GM19193 (cell line): ENCODE data around the gene NF1.

Source experiments
- POLR2A ChIP-seq: IDR thresholded peaks from 4 replicates; pipeline ENCODE4 v1.6.1; 2011; ENCODE audit not compliant: insufficient read depth, insufficient read length; ENCODE audit errors: extremely low read depth

NF1 gene

GRCh38 chr17:31355935-31356334 lies 261.2 kb downstream of the NF1 start:
- TF ChIP-seq POLR2A = no peak

DNA sequence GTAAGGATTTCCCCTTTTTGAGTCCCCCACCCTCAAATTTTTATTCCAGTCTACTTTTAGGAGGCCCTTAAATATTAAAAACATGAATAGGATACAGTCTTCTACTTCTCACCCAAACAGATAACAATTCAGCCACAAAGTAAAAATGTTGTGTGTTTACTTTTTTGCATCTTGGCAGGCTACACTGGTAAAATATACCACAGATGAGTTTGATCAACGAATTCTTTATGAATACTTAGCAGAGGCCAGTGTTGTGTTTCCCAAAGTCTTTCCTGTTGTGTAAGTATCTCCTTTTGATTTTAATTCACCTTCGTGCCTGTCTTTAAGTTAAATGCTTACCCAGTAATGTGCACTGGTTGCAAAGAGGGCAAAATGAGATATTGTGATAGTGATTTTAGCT lies 262.3 kb downstream of the NF1 start:
- TF ChIP-seq POLR2A = no peak

GRCh38 chr17:31357839-31358394 lies 263.1 kb downstream of the NF1 start:
- no peak for TF ChIP-seq POLR2A

- no peak for TF ChIP-seq POLR2A
Measured at GRCh38 chr17:31364012-31364411, 269.2 kb downstream of the NF1 start.

GRCh38 chr17:31366088-31366487 lies 271.3 kb downstream of the NF1 start:
- TF ChIP-seq POLR2A = no peak

- no peak for TF ChIP-seq POLR2A
Measured at GRCh38 chr17:31369266-31369665, 274.5 kb downstream of the NF1 start.

DNA sequence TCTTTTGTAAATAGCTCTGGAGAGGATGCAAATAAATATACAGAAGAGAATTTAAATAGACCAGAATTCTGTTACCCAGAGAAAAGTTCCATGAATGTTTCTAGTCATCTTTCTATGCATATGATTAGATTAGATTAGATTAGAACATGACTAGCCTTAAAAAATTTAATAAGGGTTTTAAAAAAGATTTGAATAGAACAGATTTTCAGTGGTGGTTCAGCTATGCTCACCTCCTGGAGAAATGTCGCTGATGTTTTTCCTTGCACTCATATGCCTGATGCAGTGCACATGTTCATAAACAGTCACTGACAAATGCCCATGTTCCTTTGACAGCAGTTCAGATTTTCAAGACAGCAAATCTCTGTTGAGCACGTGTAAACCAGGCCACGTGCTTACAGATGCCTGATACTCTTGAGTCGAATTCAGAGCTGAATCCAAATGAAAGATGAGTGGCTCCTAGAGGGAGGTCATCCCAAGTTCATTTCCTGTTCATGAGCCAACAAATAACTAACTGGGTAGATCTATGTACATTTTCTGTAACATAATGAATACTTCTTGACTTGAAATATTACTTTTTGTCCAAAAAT lies 276.8 kb downstream of the NF1 start:
- no peak for TF ChIP-seq POLR2A

DNA sequence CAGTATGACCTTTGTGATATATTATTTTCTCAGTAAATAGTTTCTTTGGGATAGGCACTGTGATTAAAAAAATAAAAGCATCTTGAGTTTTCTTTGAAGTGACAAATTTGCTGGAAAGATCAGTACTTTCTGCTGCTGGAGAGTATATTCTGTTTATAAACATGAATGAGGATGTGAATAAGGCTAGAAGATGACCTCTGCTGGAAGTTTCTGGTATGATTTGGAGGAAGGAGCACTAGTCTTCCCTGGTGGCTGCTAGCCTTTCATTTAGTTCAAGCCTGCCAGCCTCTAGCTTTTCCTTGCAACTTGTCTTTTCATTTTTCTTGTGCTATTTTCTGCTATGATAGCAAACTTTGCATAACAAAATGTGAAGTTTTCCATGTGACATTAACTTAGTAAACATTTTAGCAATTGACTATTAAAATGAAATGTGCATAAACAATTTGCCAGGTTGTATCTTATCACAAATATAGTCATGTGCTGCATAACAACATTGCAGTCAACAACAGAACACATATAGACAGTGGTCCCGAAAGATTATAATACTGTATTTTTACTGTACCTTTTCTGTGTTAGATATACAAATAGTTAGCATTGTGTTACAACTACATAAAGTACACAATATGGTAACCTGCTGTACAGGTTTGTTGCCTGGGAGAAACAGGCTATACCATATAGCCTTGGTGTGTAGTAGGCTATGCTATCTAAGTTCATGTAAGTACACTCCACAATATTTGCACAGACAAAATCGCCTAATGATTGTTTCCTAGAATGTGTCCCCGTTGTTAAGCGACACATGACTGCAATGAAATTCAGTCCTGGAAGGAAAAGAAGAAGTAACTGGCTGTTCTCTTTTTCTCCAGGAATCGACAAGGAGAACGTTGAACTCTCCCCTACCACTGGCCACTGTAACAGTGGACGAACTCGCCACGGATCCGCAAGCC lies 278.6 kb downstream of the NF1 start:
- no peak for TF ChIP-seq POLR2A

DNA sequence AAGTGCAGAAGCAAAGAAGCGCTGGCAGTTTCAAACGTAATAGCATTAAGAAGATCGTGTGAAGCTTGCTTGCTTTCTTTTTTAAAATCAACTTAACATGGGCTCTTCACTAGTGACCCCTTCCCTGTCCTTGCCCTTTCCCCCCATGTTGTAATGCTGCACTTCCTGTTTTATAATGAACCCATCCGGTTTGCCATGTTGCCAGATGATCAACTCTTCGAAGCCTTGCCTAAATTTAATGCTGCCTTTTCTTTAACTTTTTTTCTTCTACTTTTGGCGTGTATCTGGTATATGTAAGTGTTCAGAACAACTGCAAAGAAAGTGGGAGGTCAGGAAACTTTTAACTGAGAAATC lies 279.3 kb downstream of the NF1 start:
- TF ChIP-seq POLR2A = no peak

DNA sequence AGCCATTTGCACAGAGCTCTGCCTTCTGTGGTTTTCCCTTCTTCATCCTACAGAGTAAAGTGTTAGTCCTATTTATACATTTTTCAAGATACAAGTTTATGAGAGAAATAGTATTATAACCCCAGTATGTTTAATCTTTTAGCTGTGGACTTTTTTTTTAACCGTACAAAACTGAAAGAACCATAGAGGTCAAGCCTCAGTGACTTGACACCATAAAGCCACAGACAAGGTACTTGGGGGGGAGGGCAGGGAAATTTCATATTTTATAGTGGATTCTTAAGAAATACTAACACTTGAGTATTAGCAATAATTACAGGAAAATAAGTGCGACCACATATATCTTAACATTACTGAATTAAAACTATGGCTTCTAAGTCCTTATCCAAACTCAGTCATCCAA lies 279.7 kb downstream of the NF1 start:
- no peak for TF ChIP-seq POLR2A

- TF ChIP-seq POLR2A = no peak
Measured at GRCh38 chr17:31378638-31379037, 283.9 kb downstream of the NF1 start.

GRCh38 chr17:31379597-31380205 lies 284.9 kb downstream of the NF1 start:
- no peak for TF ChIP-seq POLR2A

DNA sequence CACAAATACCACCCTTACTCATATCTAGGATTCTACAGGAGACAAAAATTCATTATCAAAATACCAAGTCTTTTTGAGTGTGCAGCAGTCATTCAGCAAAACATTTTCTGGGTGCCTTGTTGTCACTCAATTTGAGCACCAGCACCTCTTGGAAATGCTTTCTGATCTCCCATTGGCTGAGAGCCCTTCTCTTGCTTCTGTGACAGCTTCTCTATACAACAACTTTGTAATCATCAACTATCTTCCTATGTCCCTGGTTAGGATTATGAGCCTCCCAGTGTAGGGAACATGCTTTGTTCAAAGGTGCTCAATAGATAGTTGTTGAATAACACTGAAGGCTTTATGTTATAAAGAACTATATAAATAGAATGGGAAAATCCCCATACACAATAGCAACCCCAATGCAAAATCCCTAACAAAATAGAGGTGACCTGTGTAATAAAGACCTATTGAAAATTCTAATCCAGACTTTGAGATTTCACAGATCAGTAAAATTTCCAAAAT lies 286.4 kb downstream of the NF1 start:
- no peak for TF ChIP-seq POLR2A

DNA sequence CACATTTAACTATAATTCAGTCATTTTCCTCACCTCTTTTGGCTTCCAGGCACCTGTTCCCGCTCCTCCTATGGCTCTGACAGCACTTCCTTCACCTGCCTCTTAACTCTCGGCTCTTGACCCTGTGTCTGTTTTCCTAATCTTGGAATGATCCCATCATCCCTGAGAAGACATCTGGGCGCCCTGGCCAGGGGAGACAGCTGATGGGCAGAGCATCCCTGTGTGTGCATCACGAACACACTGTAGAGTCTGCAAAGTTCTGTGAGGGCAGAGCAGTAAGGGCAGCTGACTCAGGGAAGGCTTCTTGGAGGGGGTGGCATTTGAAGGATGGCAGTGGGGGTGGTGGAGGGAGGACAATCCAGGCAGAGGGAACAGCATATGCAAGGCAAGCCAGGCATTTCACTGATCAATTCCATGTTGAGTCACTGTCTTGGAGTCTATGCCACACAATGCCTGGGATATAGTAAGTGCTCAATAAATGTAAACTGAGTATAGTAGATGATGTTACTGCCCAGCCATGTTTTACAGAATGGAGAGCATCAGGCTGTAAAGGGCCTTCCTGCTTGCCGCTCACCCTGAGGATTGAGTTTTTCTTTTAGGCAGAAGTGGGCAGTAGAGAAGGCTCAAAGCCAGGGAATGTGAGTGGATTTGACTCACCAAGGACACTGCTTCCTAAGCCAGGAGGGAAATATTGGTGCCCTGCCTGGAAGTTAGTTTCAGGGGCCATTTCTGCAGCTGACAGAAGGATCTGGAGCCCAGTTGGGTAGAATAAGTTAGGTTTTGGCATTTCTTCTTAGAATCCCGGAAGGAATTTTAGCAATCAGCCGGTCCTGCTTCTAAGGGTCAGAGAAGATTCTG lies 290.9 kb downstream of the NF1 start:
- TF ChIP-seq POLR2A = no peak
